Activated gamma-delta T cell treated with Interleukin-2 at 50 U/mL for 16 hours (primary cell): ENCODE results near the gene NCLN.
"Not testable (repeated sequence)": the region's sequence is repeated elsewhere in the genome, so short reads cannot be mapped to it uniquely, and the experiment has no call there.

Experiments
- DNase-seq: peaks from one replicate; pipeline ENCODE4 v3.0.0-alpha.2; 2020

Gene NCLN

GRCh38 chr19:3154957-3155736 is 30.6 kb upstream of the NCLN start:
- DNase-seq, result peak; percentile 66

GRCh38 chr19:3157096-3157845 is 28.5 kb upstream of the NCLN start:
- DNase-seq, result no peak

- DNase-seq, result no peak
Observed at GRCh38 chr19:3159565-3159964, 26.2 kb upstream of the NCLN start.

- DNase-seq, result no peak
Observed at GRCh38 chr19:3160219-3160618, 25.5 kb upstream of the NCLN start.

- no peak for DNase-seq
Observed at GRCh38 chr19:3161453-3161852, 24.3 kb upstream of the NCLN start.

GRCh38 chr19:3162418-3163229 is 23.1 kb upstream of the NCLN start:
- DNase-seq, result no peak

GRCh38 chr19:3163230-3163886 is 22.4 kb upstream of the NCLN start:
- DNase-seq, result peak; percentile 72

- no peak for DNase-seq
Observed at GRCh38 chr19:3163943-3164342, 21.8 kb upstream of the NCLN start.

- DNase-seq, result no peak
Observed at GRCh38 chr19:3167533-3168272, 18.0 kb upstream of the NCLN start.

- no peak for DNase-seq
Observed at GRCh38 chr19:3171894-3172672, 13.6 kb upstream of the NCLN start.

- not testable (repeated sequence) for DNase-seq
Observed at GRCh38 chr19:3172673-3173000, 13.1 kb upstream of the NCLN start.

- no peak for DNase-seq
Observed at GRCh38 chr19:3175781-3176714, 9.7 kb upstream of the NCLN start.

- DNase-seq, result peak; percentile 78
Observed at GRCh38 chr19:3176715-3177501, 8.8 kb upstream of the NCLN start.

- DNase-seq, result peak; percentile 81
Observed at GRCh38 chr19:3178377-3178972, 7.3 kb upstream of the NCLN start, which contains the start of gene S1PR4. Gene S1PR4 (plus strand): TSS chr19:3178769. CDS start chr19:3178793, 24 bp downstream.

GRCh38 chr19:3178973-3179738 is 6.6 kb upstream of the NCLN start:
- DNase-seq, result no peak

- no peak for DNase-seq
Observed at GRCh38 chr19:3179739-3180293, 5.9 kb upstream of the NCLN start.

GRCh38 chr19:3183721-3184641 is 1.7 kb upstream of the NCLN start:
- no peak for DNase-seq
